GM18858 (cell line): ENCODE measurements around the gene SHISA8.
"Not testable (repeated sequence)": the region's sequence is repeated elsewhere in the genome, so short reads cannot be mapped to it uniquely, and the experiment has no call there.

Source experiments
- ATAC-seq: cut with Tn5 transposase; IDR thresholded peaks from one replicate; pipeline ENCODE4 v1.9.1; 2021; ENCODE audit not compliant: unreplicated experiment

Gene SHISA8

DNA sequence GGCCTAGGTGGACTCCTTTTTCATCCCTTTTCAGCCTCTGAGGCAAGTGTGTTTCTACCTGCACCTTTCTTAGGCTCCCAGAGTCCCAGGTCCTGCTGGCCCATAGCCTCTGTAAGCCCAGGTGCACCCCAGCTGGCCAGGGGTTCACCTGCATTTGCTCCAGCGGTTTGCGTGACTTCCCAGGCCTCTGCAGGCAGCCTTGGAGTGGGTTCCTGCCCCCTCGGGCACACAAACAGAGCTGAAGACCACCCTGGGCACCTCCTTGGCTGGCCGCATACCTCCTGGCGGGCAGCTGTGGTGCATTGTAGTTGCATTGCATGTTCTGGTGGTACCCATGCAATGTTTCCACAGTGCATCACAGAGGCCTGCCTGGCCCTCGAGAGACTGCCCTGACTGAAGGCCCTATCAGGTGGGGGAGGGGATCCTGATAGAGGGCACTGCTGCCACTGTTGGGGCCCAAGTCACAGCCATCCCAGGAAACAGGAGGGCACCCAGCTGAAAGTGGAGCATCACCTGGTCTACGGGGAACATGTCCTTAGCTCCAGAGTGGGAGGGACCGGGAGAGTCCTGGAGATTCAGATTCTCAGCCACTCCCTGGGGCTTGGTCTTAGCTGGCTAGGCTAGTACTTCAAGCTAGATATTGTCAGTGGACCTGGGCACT, 14.1 kb downstream of the SHISA8 start:
- ATAC-seq, result no peak

DNA sequence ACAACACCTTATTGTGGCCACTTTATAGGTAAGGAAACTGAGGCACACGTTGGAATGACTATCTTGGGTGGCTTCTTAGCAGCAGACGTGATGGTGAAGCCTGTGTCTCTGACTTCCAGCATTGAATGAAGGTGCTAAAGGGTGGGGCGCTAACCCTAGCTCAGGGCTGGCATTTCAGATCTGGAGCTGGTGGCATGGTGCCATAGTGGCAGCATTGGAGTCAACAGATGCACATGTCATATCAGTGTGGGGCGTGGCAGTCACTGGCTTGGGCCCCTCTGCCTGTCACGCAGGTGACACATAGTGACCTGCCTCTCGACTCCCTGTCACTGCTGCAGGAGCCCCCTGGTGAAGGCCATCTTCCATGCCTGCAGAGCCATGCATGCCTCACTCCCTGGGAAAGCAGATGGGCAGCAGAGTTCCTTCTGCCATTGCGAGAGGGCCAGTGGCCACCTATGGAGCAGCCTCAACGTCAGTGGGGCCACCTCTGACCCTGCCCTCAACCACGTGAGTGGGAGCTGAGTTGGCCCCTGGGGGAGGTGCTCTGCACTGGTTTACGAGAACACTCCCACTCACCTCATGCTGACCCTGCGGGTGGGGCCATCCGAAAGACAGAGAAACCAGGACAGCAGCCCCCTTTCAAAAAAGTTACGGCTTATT, 14.8 kb downstream of the SHISA8 start:
- no peak for ATAC-seq

DNA sequence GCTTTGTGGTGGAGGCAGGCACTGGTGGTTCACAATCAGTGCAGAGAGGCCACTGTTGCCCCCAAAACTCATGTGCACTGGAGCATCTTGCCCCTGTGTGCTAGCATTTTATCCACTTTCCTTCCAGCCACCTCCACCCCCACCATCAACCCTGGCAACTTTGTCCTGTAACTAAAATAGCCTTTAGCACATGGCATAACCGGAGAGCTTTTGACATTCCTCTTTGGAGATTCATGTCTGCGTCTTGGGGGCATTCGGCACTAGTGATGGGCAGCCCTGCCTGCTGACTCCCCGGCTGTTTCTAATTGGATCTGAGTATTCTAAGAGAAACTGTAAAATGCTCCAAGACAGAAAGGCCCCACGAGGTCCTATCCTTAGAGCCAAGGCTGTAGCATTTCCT, 15.8 kb downstream of the SHISA8 start:
- no peak for ATAC-seq

DNA sequence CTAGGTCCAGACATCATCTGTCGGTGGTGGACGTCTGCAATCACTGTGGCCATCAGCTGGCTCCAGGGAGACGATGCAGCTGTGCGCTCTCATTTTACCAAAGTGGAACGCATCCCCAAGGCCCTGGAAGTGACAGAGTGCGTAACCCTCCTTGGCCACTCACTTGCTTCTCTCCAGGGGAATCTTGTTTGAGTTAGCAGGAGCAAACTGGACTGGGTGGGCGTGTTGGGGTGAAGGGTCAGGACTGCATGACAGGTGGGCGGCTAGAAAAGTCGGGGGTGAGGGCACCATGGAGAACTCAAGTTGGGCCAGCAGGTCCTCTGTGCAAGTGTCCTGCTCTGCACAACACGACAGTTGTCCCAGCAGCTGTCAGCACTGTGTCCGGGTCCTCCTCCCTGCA, 16.2 kb downstream of the SHISA8 start:
- no peak for ATAC-seq

DNA sequence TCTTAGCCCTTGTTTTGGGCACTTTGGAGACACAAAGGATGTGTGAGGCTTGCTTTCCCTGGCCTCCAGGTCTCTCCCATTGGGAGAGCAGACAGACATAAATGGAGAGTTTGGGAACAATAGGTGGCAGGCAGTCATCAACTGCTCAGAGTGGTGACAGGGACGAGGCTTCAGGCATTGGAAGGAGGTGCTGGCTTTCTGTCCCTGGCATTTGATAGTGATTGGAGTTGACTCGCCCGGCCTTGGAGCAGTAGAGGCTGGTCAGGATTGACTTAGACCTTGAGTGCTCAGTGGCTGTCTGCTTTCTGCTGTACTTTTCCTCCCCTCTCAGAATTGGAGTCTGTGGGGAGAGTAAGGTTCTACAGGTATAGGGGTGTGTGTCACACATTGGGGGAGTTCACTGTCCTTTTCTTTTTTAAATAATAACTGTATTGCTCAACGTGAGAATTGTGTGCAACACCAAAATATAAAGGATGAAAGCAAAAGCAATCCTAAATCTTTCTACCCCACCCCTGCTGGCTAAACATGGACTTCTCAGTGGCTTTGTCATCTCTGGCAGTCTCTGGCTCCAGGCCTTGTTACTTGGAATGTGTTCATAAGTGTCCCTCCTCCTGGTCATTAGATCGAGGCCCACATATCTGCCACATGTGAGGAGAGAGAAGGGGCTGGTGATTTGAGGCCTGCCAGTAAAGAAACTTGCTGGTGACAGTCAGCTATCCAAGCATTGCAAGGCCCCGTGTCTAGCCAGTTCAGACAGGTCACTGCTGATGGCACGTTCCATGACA, 21.1 kb downstream of the SHISA8 start:
- ATAC-seq, result no peak

DNA sequence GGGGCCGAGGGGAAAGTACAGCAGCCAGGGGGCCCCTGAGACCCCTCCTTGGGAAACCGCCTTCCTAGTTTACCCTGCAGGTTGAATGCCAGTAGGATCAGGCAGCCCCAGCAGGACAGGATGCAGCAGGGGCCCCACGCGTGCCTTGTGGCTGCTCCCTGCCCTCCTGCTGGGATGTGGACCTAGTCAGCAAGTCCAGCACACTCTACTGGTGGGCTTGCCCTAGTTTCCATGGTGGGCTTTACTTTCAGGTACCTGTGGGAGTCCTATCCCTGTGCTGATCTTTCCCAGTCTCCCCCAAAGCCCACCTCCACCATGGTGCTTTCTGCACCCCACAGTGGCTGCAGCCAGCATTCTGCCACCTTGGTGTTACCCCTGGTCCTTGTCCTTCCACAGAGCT, 22.2 kb downstream of the SHISA8 start:
- no peak for ATAC-seq

DNA sequence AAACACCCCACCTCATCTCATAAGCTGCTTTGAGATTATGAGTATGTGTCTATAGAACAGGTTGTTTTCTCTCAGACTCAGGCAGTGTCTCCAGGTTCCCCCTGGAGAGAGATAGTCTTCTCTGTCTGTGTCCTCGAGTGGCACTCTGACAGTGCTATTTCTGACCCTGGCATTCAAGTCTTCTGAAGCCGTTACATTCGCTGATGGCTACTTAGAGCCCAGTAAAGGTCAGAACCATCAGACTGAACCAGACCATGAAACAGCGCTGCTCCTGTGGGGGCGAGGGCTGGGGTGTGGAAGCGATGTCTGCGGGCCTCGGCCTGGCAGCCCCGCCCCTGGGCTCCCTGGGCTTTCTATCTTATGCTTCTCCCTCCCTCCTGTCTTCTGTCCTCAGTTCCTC, 23.5 kb downstream of the SHISA8 start:
- ATAC-seq, result no peak

DNA sequence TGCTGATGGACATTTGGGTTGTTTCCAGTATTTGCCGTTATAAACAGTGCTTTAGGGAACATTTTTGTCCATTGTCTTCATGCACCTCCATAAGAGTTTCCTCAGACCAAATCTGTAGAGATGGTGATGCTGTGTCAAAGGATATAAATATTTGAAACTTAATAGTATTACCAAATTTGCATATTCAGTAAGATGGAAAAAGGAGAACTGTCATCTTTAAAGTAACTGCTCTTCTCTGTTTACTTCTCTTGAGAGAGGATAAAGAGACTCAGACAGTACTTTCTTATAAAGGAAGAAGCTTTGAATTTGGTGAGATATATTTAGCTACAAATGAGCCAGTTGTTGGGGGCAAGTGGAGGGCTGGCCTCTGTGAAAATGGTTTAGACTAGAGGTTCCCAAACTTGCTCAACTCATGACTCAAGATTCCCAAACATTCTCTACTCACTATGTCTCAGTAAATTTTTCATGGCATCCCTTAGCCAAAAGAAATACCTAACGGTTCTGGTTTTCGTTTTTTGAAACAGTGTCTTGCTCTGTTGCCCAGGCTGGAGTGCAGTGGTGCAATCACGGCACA, 26.2 kb downstream of the SHISA8 start:
- no peak for ATAC-seq

DNA sequence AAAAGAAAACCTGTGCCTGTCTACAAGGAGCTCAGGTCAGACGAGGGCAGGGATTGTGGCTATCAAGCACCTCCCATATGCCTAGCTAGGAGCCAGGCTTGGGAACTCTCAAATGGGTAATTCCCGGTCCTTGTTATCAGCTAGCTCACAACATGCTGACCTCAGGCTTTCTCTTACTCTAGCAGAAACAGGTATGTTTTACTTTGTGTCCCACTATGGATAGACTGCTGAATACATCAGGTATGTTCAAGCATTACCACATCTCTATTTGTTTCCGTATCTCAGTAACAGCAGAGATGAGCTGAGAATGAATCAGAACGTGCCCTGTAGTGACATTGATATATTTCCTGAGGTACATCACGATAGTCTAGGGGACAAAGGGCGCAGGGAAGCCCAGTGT, 29.4 kb downstream of the SHISA8 start:
- ATAC-seq, result no peak

DNA sequence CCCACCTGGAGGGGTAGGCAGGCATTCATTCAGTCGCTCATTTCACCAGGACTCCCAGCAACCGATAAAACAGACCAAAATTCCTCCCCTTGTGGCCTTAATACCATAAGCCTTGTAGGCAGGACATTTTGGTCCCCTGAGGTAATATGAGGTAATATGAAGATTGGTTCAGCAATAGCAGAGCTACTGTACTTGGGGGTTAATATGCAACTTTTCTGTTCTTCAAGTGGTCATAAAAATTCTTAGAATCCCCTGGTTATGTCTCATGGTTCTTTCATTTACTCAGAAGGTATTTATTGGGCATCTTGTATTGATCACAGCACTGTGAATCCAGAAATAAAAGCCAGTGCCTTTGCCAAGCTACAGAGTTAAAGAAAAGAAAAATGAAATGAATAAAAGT, 29.8 kb downstream of the SHISA8 start:
- no peak for ATAC-seq

DNA sequence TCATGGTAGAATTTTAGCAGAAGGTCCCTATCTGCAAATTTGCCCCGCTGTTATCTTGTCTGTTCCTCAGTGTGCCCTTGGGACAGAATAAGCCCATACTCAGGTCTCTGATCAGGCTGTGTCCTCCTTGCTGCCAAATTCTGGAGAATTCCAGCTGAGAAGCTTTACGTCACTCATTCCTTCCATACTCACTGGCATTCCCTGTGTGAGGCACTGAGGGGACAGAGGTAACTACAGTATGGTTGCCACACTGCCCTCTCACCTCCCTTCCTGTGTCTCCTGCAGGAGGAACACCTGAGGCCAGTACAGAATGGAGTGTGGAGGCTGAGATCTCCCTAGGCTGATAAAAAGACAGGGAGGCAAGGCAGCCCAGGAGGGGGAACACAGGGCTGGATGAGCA, 31.5 kb downstream of the SHISA8 start:
- ATAC-seq, result no peak

DNA sequence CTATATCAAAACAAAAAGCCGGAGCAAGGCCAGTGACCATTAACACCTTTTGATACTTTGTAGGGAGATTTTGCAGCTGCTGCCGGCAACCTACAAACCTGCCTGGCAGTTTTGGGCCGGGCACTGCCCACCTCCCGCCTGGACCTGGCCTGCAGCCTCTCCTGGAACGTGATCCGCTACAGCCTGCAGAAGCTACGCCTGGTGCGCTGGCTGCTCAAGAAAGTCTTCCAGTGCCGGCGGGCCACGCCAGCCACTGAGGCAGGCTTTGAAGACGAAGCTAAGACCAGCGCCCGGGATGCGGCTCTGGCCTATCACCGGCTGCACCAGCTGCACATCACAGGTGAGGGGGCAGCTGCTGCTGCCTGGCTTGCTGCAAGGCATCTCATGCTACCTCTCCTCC, 34.2 kb downstream of the SHISA8 start:
- no peak for ATAC-seq

DNA sequence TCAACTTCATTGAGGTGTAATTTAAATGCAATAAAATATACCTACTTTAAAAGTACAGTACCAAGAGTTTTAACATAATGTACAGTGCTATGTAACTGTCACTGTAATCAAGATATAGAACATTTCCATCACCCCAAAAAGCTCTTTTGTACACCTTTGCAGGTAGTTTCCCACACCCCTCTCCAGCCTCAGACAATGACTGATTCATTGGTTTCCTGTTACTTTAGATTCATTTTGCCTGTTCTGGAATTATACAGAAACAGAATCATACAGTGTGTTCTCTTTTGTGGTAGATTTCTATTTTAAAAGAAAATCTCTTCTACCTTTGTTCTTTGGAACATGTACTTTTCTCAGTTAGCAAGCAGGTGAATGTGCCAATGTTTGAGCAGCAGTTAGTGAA, 38.2 kb downstream of the SHISA8 start:
- ATAC-seq, result no peak

DNA sequence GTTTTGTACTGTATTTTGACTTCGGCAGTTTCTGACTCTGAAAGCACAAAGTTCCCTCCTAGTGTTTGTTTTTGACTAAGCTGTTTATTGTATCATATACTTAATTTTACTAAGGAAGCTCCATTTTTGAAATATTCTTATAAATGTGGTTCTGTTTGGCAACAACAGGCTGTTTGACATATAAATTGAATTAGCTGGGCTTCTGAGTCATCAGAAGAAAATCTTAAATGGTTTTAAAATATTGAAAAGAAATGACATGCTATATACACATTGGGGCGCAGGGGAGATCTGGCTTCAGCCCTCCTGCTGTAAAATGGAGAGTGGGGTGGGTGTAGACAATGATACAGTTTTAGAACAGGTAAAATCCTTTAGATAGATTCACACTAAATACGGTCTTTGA, 38.6 kb downstream of the SHISA8 start:
- ATAC-seq, result no peak

DNA sequence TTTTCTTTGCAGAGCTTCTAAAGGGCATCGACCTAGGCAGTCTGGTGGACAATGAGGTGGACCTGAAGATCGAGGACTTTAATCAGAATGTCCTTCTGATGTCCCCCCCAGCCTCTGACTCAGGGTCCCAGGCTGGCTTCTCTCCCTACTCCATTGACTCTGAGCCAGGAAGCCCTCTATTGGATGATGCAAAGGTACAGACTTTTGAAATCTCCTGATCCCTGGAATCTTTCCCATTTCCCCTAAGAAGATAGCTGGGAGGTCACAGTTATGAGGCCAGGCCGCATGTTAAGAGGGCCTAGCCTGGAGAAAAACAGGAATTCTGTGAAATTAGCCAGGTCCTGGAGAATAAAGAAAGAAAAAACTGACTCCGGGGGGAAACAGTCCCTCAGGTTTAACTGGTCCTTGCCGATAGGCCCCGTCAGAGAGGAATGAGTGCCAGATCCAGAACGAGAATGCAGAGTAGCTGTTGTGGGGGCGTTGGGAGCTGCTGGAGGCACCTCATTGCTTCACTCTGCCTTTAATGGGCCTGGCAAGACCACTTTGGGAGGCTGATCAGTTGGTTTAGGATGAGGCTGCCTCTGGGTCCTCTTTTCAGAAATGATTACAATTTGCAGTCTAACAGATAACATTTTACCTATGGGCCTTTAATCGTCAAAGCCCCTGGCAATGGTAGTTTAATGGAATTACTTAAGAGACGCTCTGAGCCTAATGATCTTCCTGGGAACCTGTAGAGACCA, 39.2 kb downstream of the SHISA8 start:
- ATAC-seq, result no peak

DNA sequence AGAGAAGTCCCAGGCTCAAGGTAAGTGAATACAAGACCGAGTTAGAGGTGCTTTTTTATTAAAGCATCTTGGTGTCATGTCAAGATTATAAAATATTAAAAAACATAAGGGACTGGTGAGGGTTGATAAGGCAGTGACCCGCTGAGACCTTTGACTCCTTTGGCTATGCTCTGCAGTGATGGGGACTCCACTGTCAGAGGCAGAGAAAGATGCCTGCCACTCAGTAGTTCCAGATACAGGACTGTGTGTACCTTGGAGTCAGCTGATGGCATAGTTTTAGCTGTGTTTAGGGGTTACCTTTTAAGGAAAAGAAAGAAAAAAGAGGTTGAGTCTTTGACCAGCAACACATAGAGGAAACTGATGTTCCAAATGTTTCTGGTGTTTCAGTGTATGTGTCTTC, 40.8 kb downstream of the SHISA8 start:
- no peak for ATAC-seq

DNA sequence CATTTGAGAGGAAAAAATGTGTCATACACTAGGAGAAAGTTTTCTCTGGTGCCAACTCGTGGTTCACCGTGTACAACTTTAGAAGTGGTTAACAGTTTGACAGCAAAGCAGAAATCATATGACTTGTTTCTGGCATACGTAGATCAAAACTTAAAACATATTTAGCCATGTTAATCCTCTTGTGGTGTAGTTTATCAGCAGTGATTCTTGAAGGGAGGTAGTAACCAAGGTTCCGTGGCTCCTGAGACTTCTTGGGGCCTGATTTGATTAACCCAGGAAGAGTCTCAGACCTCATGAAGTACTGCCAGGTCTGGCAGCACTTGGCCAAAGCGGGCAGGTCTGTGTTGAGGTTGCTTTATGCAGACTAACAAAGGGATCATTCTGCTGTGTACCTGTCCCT, 41.5 kb downstream of the SHISA8 start:
- ATAC-seq, result no peak

DNA sequence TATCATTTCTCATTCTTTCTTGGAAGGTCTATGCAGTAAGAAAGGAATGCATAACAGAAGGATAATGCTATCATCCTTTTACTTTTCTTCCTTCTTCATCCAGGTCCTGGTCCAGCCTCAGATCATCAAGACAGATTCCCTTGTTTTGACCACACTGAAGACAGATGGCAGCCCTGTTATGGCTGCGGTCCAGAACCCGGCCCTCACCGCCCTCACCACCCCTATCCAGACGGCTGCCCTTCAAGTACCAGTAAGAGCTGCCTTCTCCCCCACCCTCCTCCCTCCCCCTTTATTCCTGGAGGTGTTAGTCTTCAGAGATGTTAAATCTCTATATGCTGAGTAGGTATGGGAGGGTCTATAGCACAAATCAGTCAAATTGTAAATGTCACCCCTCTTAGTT, 44.1 kb downstream of the SHISA8 start:
- no peak for ATAC-seq

DNA sequence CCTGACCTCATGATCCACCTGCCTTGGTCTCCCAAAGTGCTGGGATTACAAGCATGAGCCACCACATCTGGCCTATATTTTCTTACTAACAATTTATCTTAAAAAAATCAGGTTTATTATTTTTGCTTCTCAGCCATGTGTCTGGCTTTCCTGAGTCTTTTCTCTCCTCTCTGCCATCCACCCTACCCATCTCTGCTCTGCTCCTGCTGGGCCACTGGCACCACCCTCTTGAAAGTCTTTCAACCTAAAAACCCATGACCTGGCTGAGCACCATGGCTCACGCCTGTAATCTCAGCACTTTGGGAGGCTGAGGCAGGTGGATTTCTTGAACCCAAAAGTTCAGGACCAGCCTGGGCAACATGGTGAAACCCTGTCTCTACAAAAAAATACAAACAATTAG, 44.8 kb downstream of the SHISA8 start:
- not testable (repeated sequence) for ATAC-seq

DNA sequence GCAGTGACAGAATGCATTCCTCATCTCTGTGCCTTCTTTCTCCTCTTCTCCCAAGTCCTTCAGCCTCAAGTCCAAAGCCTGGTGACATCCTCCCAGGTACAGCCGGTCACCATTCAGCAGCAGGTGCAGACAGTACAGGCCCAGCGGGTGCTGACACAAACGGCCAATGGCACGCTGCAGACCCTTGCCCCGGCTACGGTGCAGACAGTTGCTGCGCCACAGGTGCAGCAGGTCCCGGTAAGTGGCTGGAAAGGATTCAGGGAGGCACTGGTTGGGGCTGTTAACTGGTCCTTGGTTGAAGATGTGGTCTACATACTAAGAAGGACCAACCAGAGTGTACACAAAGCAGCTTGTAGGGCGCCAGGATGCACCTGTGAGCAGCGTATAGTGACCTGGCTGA, 46.3 kb downstream of the SHISA8 start:
- no peak for ATAC-seq

DNA sequence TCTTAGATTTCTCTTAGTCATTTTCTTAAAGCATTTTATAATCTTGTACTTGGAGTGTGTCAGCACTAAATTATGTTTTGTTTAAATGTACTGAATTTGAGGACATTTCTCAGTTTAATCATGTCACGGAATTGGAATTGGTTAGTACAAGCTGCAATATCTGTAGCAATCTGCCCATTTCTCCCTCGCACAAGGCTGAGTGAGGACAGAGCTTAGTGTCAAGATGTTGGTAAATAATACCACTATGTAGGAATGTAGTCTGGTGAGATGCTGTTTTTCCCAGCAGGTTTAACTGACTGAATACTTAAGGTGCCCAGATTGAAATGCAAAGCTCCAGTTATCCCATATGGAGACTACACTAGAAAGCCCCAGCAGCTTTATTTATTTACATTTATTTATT, 51.4 kb downstream of the SHISA8 start:
- no peak for ATAC-seq
